H1 (cell line): Measurements from ENCODE around the gene MPV17L2.

Experiments used
- CHD2 ChIP-seq: IDR thresholded peaks from 2 replicates; pipeline ENCODE4 v1.6.1; 2012; ENCODE audit warnings: low read length, improper control_type of control experiment
- CTCF ChIP-seq, 3 experiments: IDR thresholded peaks; 1 replicate in 2 of 3; 2 replicates in 1 of 3; pipeline versions ENCODE4 v1.5.1 to v1.6.1; 2011; ENCODE audit warnings: low read length in 3 of 3, mild to moderate bottlenecking in 3 of 3, inconsistent platforms in 2 of 3, low read depth in 1 of 3, moderate library complexity in 1 of 3; ENCODE audit not compliant: insufficient read depth in 1 of 3; ENCODE audit errors: control extremely low read depth in 1 of 3
- EGR1 ChIP-seq: IDR thresholded peaks from 2 replicates; pipeline ENCODE4 v1.6.1; 2011; ENCODE audit warnings: low read depth, low read length, borderline replicate concordance
- POLR2AphosphoS5 ChIP-seq: IDR thresholded peaks from 2 replicates; pipeline ENCODE4 v1.6.1; 2011; ENCODE audit warnings: low read depth, low read length
- RAD21 ChIP-seq, 2 experiments: IDR thresholded peaks in 1 of 2; conservative IDR thresholded peaks in 1 of 2; 2 replicates each; pipeline ENCODE4 v1.6.1; 2011; ENCODE audit warnings: low read depth in 2 of 2, low read length in 2 of 2, improper control_type of control experiment in 1 of 2, inconsistent platforms in 1 of 2, mild to moderate bottlenecking in 1 of 2, moderate library complexity in 1 of 2
- ZNF274 ChIP-seq: IDR thresholded peaks from 2 replicates; pipeline ENCODE4 v1.7.0; 2012; ENCODE audit warnings: low read length, borderline replicate concordance; ENCODE audit errors: extremely low read depth

GRCh38 chr19:18164072-18164471, 28.9 kb upstream of the MPV17L2 start:
- TF ChIP-seq CTCF (IDR thresholded peaks at IDR 0.05; ENCODE audit: control extremely low read depth in 1 of 3, insufficient read depth in 1 of 3, low read depth in 1 of 3, low read length in 3 of 3) (no peak), POLR2AphosphoS5 (no peak), CHD2 (no peak), ZNF274 (no peak), EGR1 (no peak), RAD21 (IDR thresholded peaks at IDR 0.05 in 1 of 2, conservative IDR thresholded peaks at IDR 0.05 in 1 of 2; ENCODE audit: low read depth in 2 of 2, low read length in 2 of 2) (no peak)
